Activated CD4-positive, alpha-beta T cell treated with anti-CD3 and anti-CD28 coated beads for 36 hours (primary cell): Measurements from ENCODE around the gene DISP2. TPM values are rescaled to one million over a fixed set of nuclear protein-coding genes. Genes with fewer than 3 reads are reported as not detected.
A peak's percentile ranks its signal among the peaks of the same experiment; 100 is the strongest.

Experiments used
- ATAC-seq: fragments of 200-7000 bp; cut with Tn5 transposase; one replicate; pipeline ENCODE4 v1.10.0; 2021; ENCODE audit warnings: mild to moderate bottlenecking, moderate library complexity
- CTCF ChIA-PET: fragments of 350-600 bp; sonication (Branson Sonifier 250); formaldehyde crosslinking; loops from one replicate; lab custom pipeline; 2021; ENCODE audit warnings: antibody characterized with exemption; lab: Charles Lee
- POLR2A ChIA-PET: fragments of 350-600 bp; sonication (Branson Sonifier 250); formaldehyde crosslinking; loops from one replicate; lab custom pipeline; 2021; ENCODE audit warnings: antibody characterized with exemption, inconsistent platforms; lab: Charles Lee
- DNase-seq: peaks from one replicate; pipeline ENCODE4 v3.0.0-alpha.2; 2020
- H3K27ac Mint-ChIP-seq: one replicate; pipeline ENCODE4 v1.8.0; 2021; ENCODE audit warnings: mixed read lengths
- H3K27me3 Mint-ChIP-seq: one replicate; pipeline ENCODE4 v1.8.0; 2021; ENCODE audit warnings: mixed read lengths
- H3K36me3 Mint-ChIP-seq: one replicate; pipeline ENCODE4 v1.8.0; 2021; ENCODE audit warnings: low read depth, mixed read lengths
- H3K4me1 Mint-ChIP-seq: one replicate; pipeline ENCODE4 v1.8.0; 2021; ENCODE audit warnings: mixed read lengths
- H3K4me3 Mint-ChIP-seq: one replicate; pipeline ENCODE4 v1.8.0; 2021; ENCODE audit warnings: mild to moderate bottlenecking, moderate library complexity, mixed read lengths
- H3K9me3 Mint-ChIP-seq: one replicate; pipeline ENCODE4 v1.8.0; 2021; ENCODE audit warnings: low read depth, mixed read lengths
- intact Hi-C, 2 experiments: fragments of 100-400 bp; cut with DNase I in 1 of 2; cut with micrococcal nuclease in 1 of 2; formaldehyde crosslinking; loops; one replicate each; pipeline versions ENCODE4 v1.14.2 to v1.15.1; 2022 to 2024; cut with DNase I, micrococcal nuclease
- total RNA-seq, 2 experiments: library from RNA; stranded (reverse); gene quantifications; one replicate each; pipeline ENCODE4 v1.2.3, GENCODE V29; 2021

DISP2 gene
- total RNA-seq, 2 experiments from 2014 or later = 0.02 to 0.04 TPM

DNA sequence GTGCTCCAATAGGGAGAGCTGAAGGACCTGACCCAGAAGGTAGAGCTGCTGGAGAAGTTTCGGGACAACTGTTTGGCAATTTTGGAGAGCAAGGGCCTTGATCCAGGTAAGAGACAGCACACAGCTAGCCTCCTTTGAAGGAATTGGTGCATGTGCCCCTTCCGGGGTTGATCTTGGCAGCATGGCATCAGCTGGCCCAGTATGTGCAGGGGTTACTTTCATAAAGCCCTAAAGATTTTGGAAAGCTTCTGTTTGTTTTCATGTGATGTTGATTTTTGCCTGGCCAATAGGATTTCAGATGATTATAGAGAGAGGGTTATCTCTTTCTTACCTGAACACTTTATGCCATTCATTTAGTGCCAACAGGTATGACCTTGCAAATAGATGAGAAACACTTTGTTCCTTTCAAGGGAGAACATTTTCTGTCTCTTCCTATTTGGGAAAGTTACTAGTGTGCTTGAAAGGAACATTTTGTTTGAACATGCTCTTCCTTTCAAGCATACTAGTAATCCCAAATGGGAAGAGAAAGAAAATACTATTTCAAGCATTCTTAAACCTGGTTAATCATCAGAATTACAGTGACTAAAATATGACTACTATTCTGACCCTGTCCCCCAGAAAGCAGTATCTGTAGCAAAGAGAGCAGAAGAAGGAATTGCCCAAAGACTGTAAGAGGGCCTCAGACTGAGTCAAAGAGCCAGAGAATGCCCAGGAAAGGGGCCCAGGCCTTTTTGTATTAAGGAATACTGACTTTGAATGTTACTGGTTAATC lies 32.0 kb downstream of the DISP2 start:
- CTCF ChIA-PET = interaction anchor here (0.6 to 1.1 kb wide), 3 partner anchors 12 to 22 kb away, joined by 3 read pairs; no protein-coding TSS in a partner anchor
- peaks cover 4% of the 10 kb centered on the region for H3K4me1 Mint-ChIP-seq
- H3K27ac Mint-ChIP-seq = no peak overlapping the region
- H3K36me3 Mint-ChIP-seq = peaks cover 65% of the 10 kb centered on the region
- no peaks in the 10 kb centered on the region for H3K27me3 Mint-ChIP-seq
- intact Hi-C loops = no loop called here
- H3K9me3 Mint-ChIP-seq = no peaks in the 10 kb centered on the region
- ATAC-seq (no peak), DNase-seq (no peak)
- POLR2A ChIA-PET = interaction anchor here (0.5 kb wide), 1 partner anchor 61 kb away, joined by 7 read pairs; no protein-coding TSS in a partner anchor
- no peak overlapping the region for H3K4me3 Mint-ChIP-seq

GRCh38 chr15:40392986-40393948 lies 35.2 kb downstream of the DISP2 start:
- Mint-ChIP-seq H3K27ac (no peak overlapping the region), H3K27me3 (no peaks in the 10 kb centered on the region), H3K36me3 (peaks cover 40% of the 10 kb centered on the region), H3K4me3 (no peak overlapping the region), H3K4me1 (peaks cover 8% of the 10 kb centered on the region), H3K9me3 (no peaks in the 10 kb centered on the region)
- CTCF ChIA-PET = interaction anchor here (0.8 kb wide), 1 partner anchor 10 kb away, joined by 4 read pairs; no protein-coding TSS in a partner anchor
- ATAC-seq (no peak), DNase-seq (no peak)
- intact Hi-C loops = no loop called here
- POLR2A ChIA-PET = interaction anchor here (0.6 kb wide), 1 partner anchor 55 kb away, joined by 7 read pairs; no protein-coding TSS in a partner anchor

DNA sequence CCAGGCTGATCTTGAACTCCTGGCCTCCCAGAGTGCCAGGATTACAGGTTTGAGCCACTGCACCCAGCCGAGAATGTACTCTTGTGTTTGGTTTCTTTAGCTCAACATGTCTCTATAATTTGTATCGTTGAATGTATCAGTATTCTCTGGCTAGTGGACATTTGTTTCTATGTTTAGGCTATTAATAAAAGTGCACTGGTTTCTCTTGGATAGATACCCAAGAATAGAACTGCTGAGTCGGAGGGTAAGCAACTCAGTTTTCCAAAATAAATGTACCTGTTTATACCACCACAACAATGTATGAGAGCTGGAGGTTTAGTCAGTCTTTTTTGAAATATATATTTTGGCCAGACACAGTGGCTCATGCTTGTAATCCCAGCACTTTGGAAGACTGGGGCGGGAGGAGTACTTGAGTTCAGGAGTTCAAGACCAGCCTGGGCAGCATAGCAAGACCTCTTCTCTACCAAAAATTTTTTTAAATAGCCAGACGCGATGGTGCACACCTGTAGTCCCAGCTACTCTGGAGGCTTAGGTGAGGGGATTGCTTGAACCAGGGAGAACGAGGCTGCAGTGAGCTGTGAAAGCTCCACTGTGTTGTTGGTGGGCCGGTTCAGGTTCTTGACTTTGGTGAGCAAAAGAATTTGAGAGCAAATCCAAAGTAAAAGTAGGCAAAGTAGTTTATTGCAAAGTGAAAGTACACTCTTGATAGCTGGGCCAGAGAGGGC lies 39.8 kb downstream of the DISP2 start:
- ChIA-PET CTCF (interaction anchor here (0.9 to 2.1 kb wide), 11 partner anchors 8 to 118 kb away, joined by 3 to 11 read pairs (median 5); partner anchors contain the start of genes IVD and KNSTRN), POLR2A (interaction anchor here (0.5 to 1.1 kb wide), 2 partner anchors 11 to 45 kb away, joined by 3 read pairs; no protein-coding TSS in a partner anchor)
- peak overlapping the region; percentile 3 for H3K4me3 Mint-ChIP-seq
- no peak for DNase-seq
- intact Hi-C loops = loop anchor here in 1 of 2 experiments (2.0 kb wide), 1 partner anchor 15 kb away; the partner anchor contains the start of gene KNSTRN
- peaks cover 20% of the 10 kb centered on the region for H3K4me1 Mint-ChIP-seq
- no peaks in the 10 kb centered on the region for H3K27me3 Mint-ChIP-seq
- H3K9me3 Mint-ChIP-seq = no peaks in the 10 kb centered on the region
- H3K36me3 Mint-ChIP-seq = peaks cover 14% of the 10 kb centered on the region
- ATAC-seq = no peak
- no peak overlapping the region for H3K27ac Mint-ChIP-seq

- peak overlapping the region; percentile 3 for H3K4me3 Mint-ChIP-seq
- H3K4me1 Mint-ChIP-seq = peaks cover 22% of the 10 kb centered on the region
- no peaks in the 10 kb centered on the region for H3K27me3 Mint-ChIP-seq
- DNase-seq = peak; percentile 69
- peaks cover 9% of the 10 kb centered on the region for H3K36me3 Mint-ChIP-seq
- peak; percentile 93 for ATAC-seq
- H3K27ac Mint-ChIP-seq = peak overlapping the region; percentile 65
- intact Hi-C loops = loop anchor here in 1 of 2 experiments (2.0 kb wide), 1 partner anchor 16 kb away; the partner anchor contains the start of gene KNSTRN
- CTCF ChIA-PET = interaction anchor here (0.9 to 2.1 kb wide), 11 partner anchors 8 to 119 kb away, joined by 3 to 11 read pairs (median 5); partner anchors contain the start of genes IVD and KNSTRN
- no peaks in the 10 kb centered on the region for H3K9me3 Mint-ChIP-seq
- POLR2A ChIA-PET = interaction anchor here (0.5 to 1.1 kb wide), 5 partner anchors 10 to 769 kb away, joined by 3 to 5 read pairs (median 3); partner anchors contain the start of gene BAHD1
Measured at GRCh38 chr15:40398413-40398873, 40.4 kb downstream of the DISP2 start.

DNA sequence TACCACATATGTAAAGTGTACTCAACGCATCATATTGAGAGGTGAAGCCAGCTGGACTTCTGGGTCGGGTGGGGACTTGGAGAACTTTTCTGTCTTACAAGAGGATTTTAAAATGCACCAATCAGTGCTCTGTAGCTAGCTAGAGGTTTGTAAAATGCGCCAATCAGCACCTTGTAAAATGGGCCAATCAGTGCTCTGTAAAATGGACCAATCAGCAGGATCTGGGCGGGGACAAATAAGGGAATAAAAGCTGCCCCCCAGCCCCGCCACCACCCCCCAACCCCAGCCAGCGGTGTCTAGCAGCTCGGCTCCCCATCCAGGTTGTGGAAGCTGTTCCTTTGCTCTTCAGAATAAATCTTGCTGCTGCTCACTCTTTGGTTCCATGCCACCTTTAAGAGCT lies 41.4 kb downstream of the DISP2 start:
- H3K27me3 Mint-ChIP-seq = no peaks in the 10 kb centered on the region
- no peak overlapping the region for H3K27ac Mint-ChIP-seq
- peaks cover 5% of the 10 kb centered on the region for H3K36me3 Mint-ChIP-seq
- no peak overlapping the region for H3K4me3 Mint-ChIP-seq
- no peak for DNase-seq
- H3K4me1 Mint-ChIP-seq = peaks cover 27% of the 10 kb centered on the region
- ATAC-seq = no peak
- POLR2A ChIA-PET = interaction anchor here (0.6 kb wide), 1 partner anchor 72 kb away, joined by 3 read pairs; no protein-coding TSS in a partner anchor
- CTCF ChIA-PET = interaction anchor here (0.6 to 2.1 kb wide), 5 partner anchors 15 to 40 kb away, joined by 3 to 11 read pairs (median 4); partner anchors contain the start of gene KNSTRN
- intact Hi-C loops = loop anchor here in 1 of 2 experiments (2.0 kb wide), 1 partner anchor 17 kb away; the partner anchor contains the start of gene KNSTRN
- H3K9me3 Mint-ChIP-seq = no peaks in the 10 kb centered on the region

GRCh38 chr15:40405501-40406381 lies 47.7 kb downstream of the DISP2 start, which contains the start of gene IVD:
IVD (plus strand) TSS chr15:40405795; CDS start chr15:40405828, 33 bp downstream.
- DNase-seq (peak; percentile 95), ATAC-seq (peak; percentile 97)
- H3K4me1 Mint-ChIP-seq = peaks cover 52% of the 10 kb centered on the region
- H3K4me3 Mint-ChIP-seq = peak within 1 kb of the TSS; percentile 78
- intact Hi-C loops = loop anchor here (1.0 to 10.0 kb wide), 10 partner anchors 23 to 621 kb away; partner anchors contain the start of genes BAHD1 (in 1 of the 2), CCDC32 (in 1 of the 2), DISP2 (in 1 of the 2) and EIF2AK4 (in 1 of the 2)
- no peaks in the 10 kb centered on the region for H3K27me3 Mint-ChIP-seq
- peak within 1 kb of the TSS; percentile 95 for H3K27ac Mint-ChIP-seq
- no peaks in the 10 kb centered on the region for H3K9me3 Mint-ChIP-seq
- ChIA-PET POLR2A (interaction anchor here (1.0 to 1.2 kb wide), 3 partner anchors 22 to 624 kb away, joined by 3 to 4 read pairs (median 3); partner anchors contain the start of gene PLCB2), CTCF (interaction anchor here (0.6 to 2.6 kb wide), 17 partner anchors 8 to 537 kb away, joined by 3 to 10 read pairs (median 4); no protein-coding TSS in a partner anchor)
- peaks cover 19% of the 10 kb centered on the region for H3K36me3 Mint-ChIP-seq

DNA sequence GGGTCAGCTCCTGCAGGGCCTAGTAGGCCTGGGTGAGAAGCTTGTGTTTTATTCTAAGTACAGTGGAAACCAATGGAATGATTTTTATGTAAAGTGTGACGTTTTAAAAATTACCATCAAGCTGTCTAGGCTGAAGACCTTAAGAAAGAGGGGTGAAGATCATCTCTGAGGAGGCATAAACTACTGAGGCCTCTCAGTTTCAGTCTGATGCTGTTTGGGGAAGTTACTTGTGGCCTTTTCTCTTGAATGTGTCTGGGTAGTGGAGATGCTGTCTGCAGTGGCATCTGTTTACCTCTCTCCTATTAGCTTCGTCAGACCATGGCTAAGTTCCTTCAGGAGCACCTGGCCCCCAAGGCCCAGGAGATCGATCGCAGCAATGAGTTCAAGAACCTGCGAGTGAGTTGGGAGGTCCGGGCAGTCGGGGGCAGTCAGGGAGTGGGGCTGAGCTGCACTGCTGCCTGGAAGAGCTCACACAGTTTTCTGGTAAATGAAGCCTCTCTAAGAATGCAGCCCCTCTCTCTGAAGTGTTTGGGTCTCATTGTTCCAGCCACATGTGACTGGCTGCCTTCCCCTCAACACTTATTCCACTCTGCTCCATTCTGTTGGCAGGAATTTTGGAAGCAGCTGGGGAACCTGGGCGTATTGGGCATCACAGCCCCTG lies 49.4 kb downstream of the DISP2 start:
- no peak for ATAC-seq
- intact Hi-C loops = loop anchor here (5.0 to 10.0 kb wide), 3 partner anchors 40 to 623 kb away; partner anchors contain the start of genes EIF2AK4 (in 1 of the 2) and FSIP1 (in 1 of the 2)
- ChIA-PET CTCF (interaction anchor here (0.9 to 2.0 kb wide), 4 partner anchors 15 to 70 kb away, joined by 3 to 4 read pairs (median 3); partner anchors contain the start of gene KNSTRN), POLR2A (interaction anchor here (0.9 to 1.1 kb wide), 2 partner anchors 9 kb away, joined by 3 to 4 read pairs; no protein-coding TSS in a partner anchor)
- Mint-ChIP-seq H3K27ac (peak overlapping the region; percentile 22), H3K4me3 (peak overlapping the region; percentile 78), H3K9me3 (no peaks in the 10 kb centered on the region), H3K27me3 (no peaks in the 10 kb centered on the region), H3K36me3 (peaks cover 34% of the 10 kb centered on the region), H3K4me1 (peaks cover 53% of the 10 kb centered on the region)
- no peak for DNase-seq

DNA sequence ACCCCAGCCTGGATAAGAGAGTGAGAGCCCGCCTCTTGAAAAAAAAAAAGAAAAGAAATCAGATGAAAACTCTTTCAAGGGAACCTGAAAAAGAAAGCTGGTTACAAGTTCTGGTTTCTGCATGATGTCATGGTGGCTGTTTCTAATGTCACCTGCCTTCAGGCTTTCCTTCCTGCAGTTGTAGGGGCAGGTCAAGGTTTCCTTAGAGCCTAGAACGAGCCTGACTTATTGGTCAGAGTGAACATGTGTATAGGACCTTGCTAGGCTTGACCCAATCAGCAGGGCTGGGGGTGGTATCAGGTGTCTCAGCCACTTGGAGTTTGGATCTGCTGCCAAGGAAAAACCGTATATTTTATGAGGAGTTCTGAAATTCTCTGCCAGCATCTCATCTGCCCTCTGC lies 51.3 kb downstream of the DISP2 start:
- H3K9me3 Mint-ChIP-seq = no peaks in the 10 kb centered on the region
- ATAC-seq (peak; percentile 3), DNase-seq (peak; percentile 25)
- POLR2A ChIA-PET = interaction anchor here (0.6 to 0.7 kb wide), 8 partner anchors 11 to 251 kb away, joined by 3 to 10 read pairs (median 4); no protein-coding TSS in a partner anchor
- H3K4me3 Mint-ChIP-seq = no peak overlapping the region
- peaks cover 46% of the 10 kb centered on the region for H3K36me3 Mint-ChIP-seq
- intact Hi-C loops = loop anchor here (5.0 to 10.0 kb wide), 3 partner anchors 42 to 625 kb away; partner anchors contain the start of genes EIF2AK4 (in 1 of the 2) and FSIP1 (in 1 of the 2)
- H3K27ac Mint-ChIP-seq = peak overlapping the region; percentile 69
- CTCF ChIA-PET = interaction anchor here (1.3 kb wide), 1 partner anchor 41 kb away, joined by 3 read pairs; no protein-coding TSS in a partner anchor
- no peaks in the 10 kb centered on the region for H3K27me3 Mint-ChIP-seq
- peaks cover 46% of the 10 kb centered on the region for H3K4me1 Mint-ChIP-seq
